Thyroid gland (tissue), 4 donors: ENCODE results near the gene TEAD3.

Experiments
- POLR2A ChIP-seq, 2 donors: fragments of 450-650 bp; IDR thresholded peaks; one replicate each; pipeline ENCODE4 v1.6.1; 2017; ENCODE audit warnings: antibody characterized with exemption in 2 of 2, mild to moderate bottlenecking in 2 of 2, moderate library complexity in 1 of 2
- TF ChIP-seq, protein P1 (sequence below), 6 experiments: fragments of 200-600 bp in 3 of 6; fragments of 450-650 bp in 3 of 6; sonication (generic) in 3 of 6; IDR thresholded peaks; one replicate each; pipeline ENCODE4 v1.5.1; 2016 to 2019; ENCODE audit warnings: antibody characterized with exemption in 6 of 6, mild to moderate bottlenecking in 2 of 6, inconsistent platforms in 1 of 6, moderate library complexity in 1 of 6

GRCh38 chr6:35505999-35506412 lies 9.1 kb upstream of the TEAD3 start:
- TF ChIP-seq, protein P1, sequence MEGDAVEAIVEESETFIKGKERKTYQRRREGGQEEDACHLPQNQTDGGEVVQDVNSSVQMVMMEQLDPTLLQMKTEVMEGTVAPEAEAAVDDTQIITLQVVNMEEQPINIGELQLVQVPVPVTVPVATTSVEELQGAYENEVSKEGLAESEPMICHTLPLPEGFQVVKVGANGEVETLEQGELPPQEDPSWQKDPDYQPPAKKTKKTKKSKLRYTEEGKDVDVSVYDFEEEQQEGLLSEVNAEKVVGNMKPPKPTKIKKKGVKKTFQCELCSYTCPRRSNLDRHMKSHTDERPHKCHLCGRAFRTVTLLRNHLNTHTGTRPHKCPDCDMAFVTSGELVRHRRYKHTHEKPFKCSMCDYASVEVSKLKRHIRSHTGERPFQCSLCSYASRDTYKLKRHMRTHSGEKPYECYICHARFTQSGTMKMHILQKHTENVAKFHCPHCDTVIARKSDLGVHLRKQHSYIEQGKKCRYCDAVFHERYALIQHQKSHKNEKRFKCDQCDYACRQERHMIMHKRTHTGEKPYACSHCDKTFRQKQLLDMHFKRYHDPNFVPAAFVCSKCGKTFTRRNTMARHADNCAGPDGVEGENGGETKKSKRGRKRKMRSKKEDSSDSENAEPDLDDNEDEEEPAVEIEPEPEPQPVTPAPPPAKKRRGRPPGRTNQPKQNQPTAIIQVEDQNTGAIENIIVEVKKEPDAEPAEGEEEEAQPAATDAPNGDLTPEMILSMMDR (IDR thresholded peaks at IDR 0.05) = no peak
- TF ChIP-seq POLR2A (IDR thresholded peaks at IDR 0.05) = no peak
